H9 (cell line): Measurements from ENCODE around the gene PCGF6. TPM values are rescaled to one million over a fixed set of nuclear protein-coding genes. Genes with fewer than 3 reads are reported as not detected.

ENCODE experiments used
- DNase-seq: peaks from one replicate; pipeline ENCODE4 v3.0.0-alpha.2; 2017
- H2AFZ ChIP-seq: one replicate; pipeline ENCODE4 v1.6.1; 2013; ENCODE audit warnings: mild to moderate bottlenecking, low read length, control low read depth, moderate library complexity
- H2AK5ac ChIP-seq: 2 replicates; pipeline ENCODE4 v1.6.1; 2013; ENCODE audit warnings: low read length, control low read depth, mixed read lengths; ENCODE audit not compliant: insufficient read length
- H2BK120ac ChIP-seq: one replicate; pipeline ENCODE4 v1.6.1; 2013; ENCODE audit warnings: low read depth, mild to moderate bottlenecking, low read length, control low read depth, inconsistent platforms; ENCODE audit not compliant: poor library complexity, severe bottlenecking
- H2BK12ac ChIP-seq: 2 replicates; pipeline ENCODE4 v1.6.1; 2013; ENCODE audit warnings: low read length, control low read depth, mixed read lengths, low read depth; ENCODE audit not compliant: insufficient read length
- H2BK15ac ChIP-seq: 2 replicates; pipeline ENCODE4 v1.6.1; 2013; ENCODE audit warnings: low read depth, low read length, control low read depth
- H2BK20ac ChIP-seq: one replicate; pipeline ENCODE4 v1.6.1; 2013; ENCODE audit warnings: low read depth, mild to moderate bottlenecking, low read length, control low read depth, inconsistent platforms; ENCODE audit not compliant: poor library complexity, severe bottlenecking
- H2BK5ac ChIP-seq: 2 replicates; pipeline ENCODE4 v1.6.1; 2013; ENCODE audit warnings: low read length, control low read depth, mixed read lengths; ENCODE audit not compliant: insufficient read length
- H3K14ac ChIP-seq: 2 replicates; pipeline ENCODE4 v1.6.1; 2013; ENCODE audit warnings: low read length, control low read depth; ENCODE audit not compliant: insufficient read depth
- H3K18ac ChIP-seq: 2 replicates; pipeline ENCODE4 v1.6.1; 2013; ENCODE audit warnings: low read depth, mild to moderate bottlenecking, mixed read lengths, low read length, control low read depth; ENCODE audit not compliant: insufficient read length
- H3K23ac ChIP-seq: 2 replicates; pipeline ENCODE4 v1.6.1; 2013; ENCODE audit warnings: low read length, control low read depth, mixed read lengths, low read depth; ENCODE audit not compliant: insufficient read length
- H3K23me2 ChIP-seq: 2 replicates; pipeline ENCODE4 v1.6.1; 2013; ENCODE audit warnings: low read depth, mild to moderate bottlenecking, mixed read lengths, low read length, control low read depth; ENCODE audit not compliant: insufficient read length, poor library complexity, severe bottlenecking
- H3K27ac ChIP-seq: 2 replicates; pipeline ENCODE4 v1.5.1; 2013; ENCODE audit warnings: low read length, control low read depth, mixed read lengths, low read depth; ENCODE audit not compliant: insufficient read length
- H3K27me3 ChIP-seq: 2 replicates; pipeline ENCODE4 v1.6.1; 2013; ENCODE audit warnings: low read length, control low read depth, inconsistent platforms; ENCODE audit not compliant: insufficient read depth
- H3K4ac ChIP-seq: 2 replicates; pipeline ENCODE4 v1.6.1; 2013; ENCODE audit warnings: low read depth, mild to moderate bottlenecking, control low read depth, inconsistent platforms, low read length, moderate library complexity
- H3K4me1 ChIP-seq: 2 replicates; pipeline ENCODE4 v1.6.1; 2013; ENCODE audit warnings: low read length, control low read depth, inconsistent platforms; ENCODE audit not compliant: insufficient read depth
- H3K4me2 ChIP-seq: 2 replicates; pipeline ENCODE4 v1.6.1; 2013; ENCODE audit warnings: low read length, control low read depth, mixed read lengths; ENCODE audit not compliant: insufficient read length, insufficient read depth
- H3K56ac ChIP-seq: 2 replicates; pipeline ENCODE4 v1.6.1; 2013; ENCODE audit warnings: low read depth, mild to moderate bottlenecking, mixed read lengths, low read length, control low read depth; ENCODE audit not compliant: insufficient read length
- H3K79me1 ChIP-seq: 2 replicates; pipeline ENCODE4 v1.6.1; 2013; ENCODE audit warnings: low read depth, mild to moderate bottlenecking, moderate library complexity, low read length, control low read depth, inconsistent platforms; ENCODE audit not compliant: insufficient read depth, poor library complexity, severe bottlenecking
- H3K79me2 ChIP-seq: 2 replicates; pipeline ENCODE4 v1.6.1; 2013; ENCODE audit warnings: low read length, control low read depth, inconsistent platforms; ENCODE audit not compliant: insufficient read depth
- H3K9ac ChIP-seq: 2 replicates; pipeline ENCODE4 v1.6.1; 2013; ENCODE audit warnings: low read length, control low read depth, mixed read lengths; ENCODE audit not compliant: insufficient read length; ENCODE audit errors: extremely low read depth
- H3K9me3 ChIP-seq: one replicate; pipeline ENCODE4 v1.6.1; 2013; ENCODE audit warnings: low read depth, low read length, inconsistent platforms; ENCODE audit not compliant: control insufficient read depth
- H3T11ph ChIP-seq: one replicate; pipeline ENCODE4 v1.6.1; 2013; ENCODE audit warnings: mild to moderate bottlenecking, low read length, control low read depth, inconsistent platforms
- H4K20me1 ChIP-seq: one replicate; pipeline ENCODE4 v1.6.1; 2013; ENCODE audit not compliant: control insufficient read depth, insufficient read length, insufficient read depth
- H4K5ac ChIP-seq: 2 replicates; pipeline ENCODE4 v1.6.1; 2013; ENCODE audit warnings: low read depth, mild to moderate bottlenecking, mixed read lengths, low read length, control low read depth; ENCODE audit not compliant: insufficient read length
- H4K8ac ChIP-seq: replicated peaks from 2 replicates; pipeline ENCODE4 v1.6.1; 2013; ENCODE audit warnings: low read length, control low read depth, mixed read lengths, low read depth; ENCODE audit not compliant: insufficient read length
- H4K91ac ChIP-seq: 2 replicates; pipeline ENCODE4 v1.6.1; 2013; ENCODE audit warnings: low read depth, mild to moderate bottlenecking, moderate library complexity, mixed read lengths, low read length, control low read depth; ENCODE audit not compliant: insufficient read length
- H3K27ac Mint-ChIP-seq, 3 experiments: 2 replicates in 2 of 3; 3 replicates in 1 of 3; pipeline ENCODE4 v1.8.0; 2020 to 2021; ENCODE audit warnings: mixed read lengths in 3 of 3, mild to moderate bottlenecking in 1 of 3, moderate library complexity in 1 of 3
- H3K27me3 Mint-ChIP-seq: 2 replicates; pipeline ENCODE4 v1.8.0; 2021; ENCODE audit warnings: low read depth, mild to moderate bottlenecking, moderate library complexity, mixed read lengths
- H3K36me3 Mint-ChIP-seq, 3 experiments: 2 replicates in 2 of 3; 3 replicates in 1 of 3; pipeline ENCODE4 v1.8.0; 2020 to 2021; ENCODE audit warnings: low read depth in 3 of 3, mixed read lengths in 3 of 3; ENCODE audit not compliant: insufficient read depth in 1 of 3
- H3K4me1 Mint-ChIP-seq, 2 experiments: 2 replicates each; pipeline ENCODE4 v1.8.0; 2020; ENCODE audit warnings: mixed read lengths in 2 of 2
- H3K4me3 Mint-ChIP-seq, 2 experiments: 2 replicates in 1 of 2; 3 replicates in 1 of 2; pipeline ENCODE4 v1.8.0; 2020 to 2021; ENCODE audit warnings: mild to moderate bottlenecking in 2 of 2, mixed read lengths in 2 of 2, moderate library complexity in 1 of 2
- H3K9me3 Mint-ChIP-seq, 2 experiments: 2 replicates in 1 of 2; 3 replicates in 1 of 2; pipeline ENCODE4 v1.8.0; 2020; ENCODE audit warnings: mild to moderate bottlenecking in 2 of 2, mixed read lengths in 2 of 2, moderate library complexity in 1 of 2
- WGBS: extraction: QIAGEN DNeasy Blood & Tissue Kit; methylation state at CpG from one replicate; pipeline ENCODE4 v1.1.7; 2013; ENCODE audit warnings: missing lambda C conversion rate, low lambda C conversion rate, mixed read lengths; ENCODE audit not compliant: insufficient read length; ENCODE audit errors: extremely low coverage; 5-methylcytosine and 5-hydroxymethylcytosine counted together
- total RNA-seq: library from RNA; stranded (reverse); gene quantifications from 2 replicates; pipeline ENCODE4 v1.2.1, GENCODE V29; 2021
- TF ChIP-seq, protein P1 (sequence below): fragments of 200-600 bp; sonication (generic); conservative IDR thresholded peaks from 3 replicates; pipeline ENCODE4 v1.8.0; 2021; ENCODE audit warnings: antibody characterized with exemption, mild to moderate bottlenecking

PCGF6 gene
- total RNA-seq, 1 experiment from 2014 or later = 23.5 TPM

GRCh38 chr10:103333934-103334520 is 16.9 kb downstream of the PCGF6 start:
- Histone ChIP-seq H2BK15ac (no peak overlapping the region), H3K9me3 (no peaks in the 10 kb centered on the region), H2BK20ac (no peak overlapping the region), H3K56ac (no peak overlapping the region), H4K20me1 (no peaks in the 10 kb centered on the region), H3K27me3 (no peaks in the 10 kb centered on the region), H3K18ac (no peak overlapping the region), H4K91ac (no peak overlapping the region), H3K4me1 (no peaks in the 10 kb centered on the region), H2BK120ac (no peak overlapping the region), H3K23ac (no peak overlapping the region), H4K8ac (no peak overlapping the region), H3K4me2 (no peak overlapping the region), H2BK12ac (no peak overlapping the region), H3T11ph (no peak overlapping the region), H3K79me1 (no peaks in the 10 kb centered on the region), H3K9ac (no peak overlapping the region), H2AK5ac (no peak overlapping the region), H2AFZ (no peak overlapping the region), H3K14ac (no peak overlapping the region), H2BK5ac (no peak overlapping the region), H3K23me2 (no peaks in the 10 kb centered on the region), H3K4ac (no peak overlapping the region), H3K27ac (no peak overlapping the region), H4K5ac (no peak overlapping the region), H3K79me2 (no peaks in the 10 kb centered on the region)
- WGBS = no CpG with 5 or more reads among the region's 2 CpGs
- Mint-ChIP-seq H3K27me3 (no peaks in the 10 kb centered on the region), H3K4me1 (no peaks in the 10 kb centered on the region), H3K4me3 (no peak overlapping the region), H3K27ac (no peak overlapping the region), H3K36me3 (peaks cover 20 to 66% (median 45%) of the 10 kb centered on the region in 3 experiments; a peak in 6 of 7 replicates), H3K9me3 (no peaks in the 10 kb centered on the region)
- no peak for DNase-seq
- TF ChIP-seq, protein P1, sequence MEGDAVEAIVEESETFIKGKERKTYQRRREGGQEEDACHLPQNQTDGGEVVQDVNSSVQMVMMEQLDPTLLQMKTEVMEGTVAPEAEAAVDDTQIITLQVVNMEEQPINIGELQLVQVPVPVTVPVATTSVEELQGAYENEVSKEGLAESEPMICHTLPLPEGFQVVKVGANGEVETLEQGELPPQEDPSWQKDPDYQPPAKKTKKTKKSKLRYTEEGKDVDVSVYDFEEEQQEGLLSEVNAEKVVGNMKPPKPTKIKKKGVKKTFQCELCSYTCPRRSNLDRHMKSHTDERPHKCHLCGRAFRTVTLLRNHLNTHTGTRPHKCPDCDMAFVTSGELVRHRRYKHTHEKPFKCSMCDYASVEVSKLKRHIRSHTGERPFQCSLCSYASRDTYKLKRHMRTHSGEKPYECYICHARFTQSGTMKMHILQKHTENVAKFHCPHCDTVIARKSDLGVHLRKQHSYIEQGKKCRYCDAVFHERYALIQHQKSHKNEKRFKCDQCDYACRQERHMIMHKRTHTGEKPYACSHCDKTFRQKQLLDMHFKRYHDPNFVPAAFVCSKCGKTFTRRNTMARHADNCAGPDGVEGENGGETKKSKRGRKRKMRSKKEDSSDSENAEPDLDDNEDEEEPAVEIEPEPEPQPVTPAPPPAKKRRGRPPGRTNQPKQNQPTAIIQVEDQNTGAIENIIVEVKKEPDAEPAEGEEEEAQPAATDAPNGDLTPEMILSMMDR = peak; percentile 77
